IPS-18c (cell line): ENCODE data around the gene ERCC2.

ENCODE experiments used
- H3K4me3 ChIP-seq: 2 replicates; pipeline ENCODE4 v1.7.0; 2013; ENCODE audit warnings: low read depth, mild to moderate bottlenecking, low read length, moderate library complexity; ENCODE audit not compliant: insufficient read depth
- H3K9me3 ChIP-seq: one replicate; pipeline ENCODE4 v1.6.1; 2013; ENCODE audit warnings: mild to moderate bottlenecking, low read length, moderate library complexity; ENCODE audit not compliant: control insufficient read depth, insufficient read depth

ERCC2 gene

DNA sequence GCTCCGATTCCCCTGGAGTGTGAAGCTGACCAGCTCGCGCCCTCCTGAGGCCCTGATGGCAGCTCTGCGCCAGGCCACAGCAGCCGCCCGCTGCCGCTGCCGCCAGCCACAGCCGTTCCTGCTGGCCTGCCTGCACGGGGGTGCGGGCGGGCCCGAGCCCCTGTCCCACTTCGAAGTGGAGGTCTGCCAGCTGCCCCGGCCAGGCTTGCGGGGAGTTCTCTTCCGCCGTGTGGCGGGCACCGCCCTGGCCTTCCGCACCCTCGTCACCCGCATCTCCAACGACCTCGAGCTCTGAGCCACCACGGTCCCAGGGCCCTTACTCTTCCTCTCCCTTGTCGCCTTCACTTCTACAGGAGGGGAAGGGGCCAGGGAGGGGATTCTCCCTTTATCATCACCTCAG, 68.0 kb downstream of the ERCC2 start:
- Histone ChIP-seq H3K9me3 (no peaks in the 10 kb centered on the region), H3K4me3 (no peak overlapping the region)
